ENCODE measurements around the gene KCNN1. TPM values are rescaled to one million over a fixed set of nuclear protein-coding genes. Genes with fewer than 3 reads are reported as not detected.

KCNN1 gene
- polyA plus RNA-seq, 3 donors, result not detected

- Histone ChIP-seq H3K27ac (ENCODE audit: low read depth in 1 of 2, low read length in 2 of 2) (no peak overlapping the region), H3K9me3 (replicated peaks in 1 of 2; ENCODE audit: control insufficient read depth in 1 of 2, insufficient read depth in 1 of 2, low read length in 2 of 2) (peaks cover 0 to 10% of the 10 kb centered on the region in 2 donors), H3K36me3 (replicated peaks in 1 of 2; ENCODE audit: control insufficient read depth in 1 of 2, insufficient read depth in 2 of 2, low read length in 2 of 2) (no peaks in the 10 kb centered on the region), H3K4me3 (replicated peaks in 1 of 3; ENCODE audit: low read depth in 2 of 3, low read length in 3 of 3) (no peak overlapping the region), H3K4me1 (ENCODE audit: control insufficient read depth in 1 of 2, insufficient read depth in 2 of 2, low read length in 2 of 2) (no peaks in the 10 kb centered on the region), H2AFZ (ENCODE audit: insufficient read depth, low read depth, low read length, poor library complexity, severe bottlenecking) (no peak overlapping the region), H4K20me1 (ENCODE audit: insufficient read depth, low read length) (no peaks in the 10 kb centered on the region), H3K79me2 (ENCODE audit: insufficient read depth, low read length) (no peaks in the 10 kb centered on the region), H3K9ac (ENCODE audit: insufficient read depth, low read length, poor library complexity, severe bottlenecking) (no peak overlapping the region), H3K27me3 (ENCODE audit: control insufficient read depth in 2 of 2, insufficient read depth in 2 of 2, low read length in 2 of 2) (peaks cover 12 to 29% of the 10 kb centered on the region in 2 donors), H3K4me2 (replicated peaks; ENCODE audit: extremely low read depth, low read length, poor library complexity, severe bottlenecking) (no peak overlapping the region)
- Mint-ChIP-seq H3K4me3 (no peak overlapping the region), H3K27me3 (ENCODE audit: low read depth in 3 of 3) (peaks cover 37 to 52% (median 44%) of the 10 kb centered on the region in 3 donors), H3K4me1 (peaks cover 5% of the 10 kb centered on the region), H3K36me3 (peaks cover 0 to 2% of the 10 kb centered on the region in 2 donors), H3K9me3 (peaks cover 0 to 6% (median 3%) of the 10 kb centered on the region in 7 donors), H3K27ac (no peak overlapping the region)
- TF ChIP-seq, protein P1, sequence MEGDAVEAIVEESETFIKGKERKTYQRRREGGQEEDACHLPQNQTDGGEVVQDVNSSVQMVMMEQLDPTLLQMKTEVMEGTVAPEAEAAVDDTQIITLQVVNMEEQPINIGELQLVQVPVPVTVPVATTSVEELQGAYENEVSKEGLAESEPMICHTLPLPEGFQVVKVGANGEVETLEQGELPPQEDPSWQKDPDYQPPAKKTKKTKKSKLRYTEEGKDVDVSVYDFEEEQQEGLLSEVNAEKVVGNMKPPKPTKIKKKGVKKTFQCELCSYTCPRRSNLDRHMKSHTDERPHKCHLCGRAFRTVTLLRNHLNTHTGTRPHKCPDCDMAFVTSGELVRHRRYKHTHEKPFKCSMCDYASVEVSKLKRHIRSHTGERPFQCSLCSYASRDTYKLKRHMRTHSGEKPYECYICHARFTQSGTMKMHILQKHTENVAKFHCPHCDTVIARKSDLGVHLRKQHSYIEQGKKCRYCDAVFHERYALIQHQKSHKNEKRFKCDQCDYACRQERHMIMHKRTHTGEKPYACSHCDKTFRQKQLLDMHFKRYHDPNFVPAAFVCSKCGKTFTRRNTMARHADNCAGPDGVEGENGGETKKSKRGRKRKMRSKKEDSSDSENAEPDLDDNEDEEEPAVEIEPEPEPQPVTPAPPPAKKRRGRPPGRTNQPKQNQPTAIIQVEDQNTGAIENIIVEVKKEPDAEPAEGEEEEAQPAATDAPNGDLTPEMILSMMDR (IDR thresholded peaks at IDR 0.05), result no peak
- no peak for DNase-seq
- intact Hi-C loops (cut with micrococcal nuclease), result no loop called here
These were observed 9.0 kb upstream of the KCNN1 start for GRCh38 chr19:17957885-17958284.

- Histone ChIP-seq H2AFZ (ENCODE audit: insufficient read depth, low read depth, low read length, poor library complexity, severe bottlenecking) (no peak overlapping the region), H4K20me1 (ENCODE audit: insufficient read depth, low read length) (no peaks in the 10 kb centered on the region), H3K9me3 (replicated peaks in 1 of 2; ENCODE audit: control insufficient read depth in 1 of 2, insufficient read depth in 1 of 2, low read length in 2 of 2) (peaks cover 0 to 17% of the 10 kb centered on the region in 2 donors), H3K27me3 (ENCODE audit: control insufficient read depth in 2 of 2, insufficient read depth in 2 of 2, low read length in 2 of 2) (peaks cover 16 to 38% of the 10 kb centered on the region in 2 donors), H3K4me3 (replicated peaks in 1 of 3; ENCODE audit: low read depth in 2 of 3, low read length in 3 of 3) (no peak overlapping the region), H3K4me1 (ENCODE audit: control insufficient read depth in 1 of 2, insufficient read depth in 2 of 2, low read length in 2 of 2) (no peaks in the 10 kb centered on the region), H3K79me2 (ENCODE audit: insufficient read depth, low read length) (no peaks in the 10 kb centered on the region), H3K4me2 (replicated peaks; ENCODE audit: extremely low read depth, low read length, poor library complexity, severe bottlenecking) (no peak overlapping the region), H3K36me3 (replicated peaks in 1 of 2; ENCODE audit: control insufficient read depth in 1 of 2, insufficient read depth in 2 of 2, low read length in 2 of 2) (no peaks in the 10 kb centered on the region), H3K27ac (ENCODE audit: low read depth in 1 of 2, low read length in 2 of 2) (no peak overlapping the region), H3K9ac (ENCODE audit: insufficient read depth, low read length, poor library complexity, severe bottlenecking) (no peak overlapping the region)
- TF ChIP-seq, protein P1 (IDR thresholded peaks at IDR 0.05), result no peak
- Mint-ChIP-seq H3K4me1 (peaks cover 4% of the 10 kb centered on the region), H3K9me3 (peaks cover 0 to 17% (median 6%) of the 10 kb centered on the region in 7 donors), H3K27me3 (ENCODE audit: low read depth in 3 of 3) (peaks cover 37 to 66% (median 46%) of the 10 kb centered on the region in 3 donors), H3K36me3 (peaks cover 2 to 6% of the 10 kb centered on the region in 2 donors), H3K27ac (no peak overlapping the region), H3K4me3 (no peak overlapping the region)
- no peak for DNase-seq
- WGBS (ENCODE audit: insufficient coverage), result 95% methylated on average over 9 of the region's 13 CpGs
- intact Hi-C loops (cut with micrococcal nuclease), result no loop called here
These were observed 2.8 kb upstream of the KCNN1 start for GRCh38 chr19:17963936-17964691.

Measured in CD14-positive monocyte (primary cell).